ENCODE measurements around the gene PRKAR1B.

DNA sequence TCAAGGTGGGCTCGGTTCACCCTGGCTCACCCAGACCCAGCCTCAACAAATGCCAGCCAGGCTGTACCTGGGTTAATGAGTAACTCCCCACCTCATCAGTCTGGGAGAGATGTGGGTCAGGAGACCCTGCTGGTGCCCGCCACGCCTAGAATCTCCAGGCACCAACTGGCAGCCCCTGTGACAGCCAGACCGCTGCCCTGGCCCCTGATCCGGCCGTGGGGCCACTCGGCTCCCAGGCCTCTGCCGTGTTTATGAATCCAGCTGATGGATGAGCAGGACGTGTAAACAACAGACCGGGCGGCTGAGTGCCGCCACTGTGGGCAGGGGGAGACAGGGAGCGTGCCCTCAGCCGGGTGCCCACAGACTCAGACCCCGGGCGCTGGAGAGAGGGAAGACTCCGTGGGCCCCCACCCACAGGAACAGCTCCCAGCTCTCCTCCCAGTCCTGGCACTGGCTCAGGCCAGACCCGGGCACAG, 173.4 kb downstream of the PRKAR1B start:
- TF ChIP-seq, protein P1, sequence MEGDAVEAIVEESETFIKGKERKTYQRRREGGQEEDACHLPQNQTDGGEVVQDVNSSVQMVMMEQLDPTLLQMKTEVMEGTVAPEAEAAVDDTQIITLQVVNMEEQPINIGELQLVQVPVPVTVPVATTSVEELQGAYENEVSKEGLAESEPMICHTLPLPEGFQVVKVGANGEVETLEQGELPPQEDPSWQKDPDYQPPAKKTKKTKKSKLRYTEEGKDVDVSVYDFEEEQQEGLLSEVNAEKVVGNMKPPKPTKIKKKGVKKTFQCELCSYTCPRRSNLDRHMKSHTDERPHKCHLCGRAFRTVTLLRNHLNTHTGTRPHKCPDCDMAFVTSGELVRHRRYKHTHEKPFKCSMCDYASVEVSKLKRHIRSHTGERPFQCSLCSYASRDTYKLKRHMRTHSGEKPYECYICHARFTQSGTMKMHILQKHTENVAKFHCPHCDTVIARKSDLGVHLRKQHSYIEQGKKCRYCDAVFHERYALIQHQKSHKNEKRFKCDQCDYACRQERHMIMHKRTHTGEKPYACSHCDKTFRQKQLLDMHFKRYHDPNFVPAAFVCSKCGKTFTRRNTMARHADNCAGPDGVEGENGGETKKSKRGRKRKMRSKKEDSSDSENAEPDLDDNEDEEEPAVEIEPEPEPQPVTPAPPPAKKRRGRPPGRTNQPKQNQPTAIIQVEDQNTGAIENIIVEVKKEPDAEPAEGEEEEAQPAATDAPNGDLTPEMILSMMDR (conservative IDR thresholded peaks at IDR 0.05; ENCODE audit: low read depth, low read length) = no peak
- no peak for TF ChIP-seq EZH2 (IDR thresholded peaks at IDR 0.05; ENCODE audit: borderline replicate concordance, low read depth, low read length, poor library complexity, severe bottlenecking)

Data from A673 (cell line).